DMS114 treated with DMSO at 0.1 percent for 48 hours (cell line): ENCODE data around the gene KLC1.
A peak's percentile ranks its signal among the peaks of the same experiment; 100 is the strongest.
"Not testable (repeated sequence)": the region's sequence is repeated elsewhere in the genome, so short reads cannot be mapped to it uniquely, and the experiment has no call there.

Source experiments
- DNase-seq: peaks from one replicate; lab custom pipeline; 2025; ENCODE audit not compliant: unreplicated experiment; lab: John Stamatoyannopoulos, UW

KLC1 gene

DNA sequence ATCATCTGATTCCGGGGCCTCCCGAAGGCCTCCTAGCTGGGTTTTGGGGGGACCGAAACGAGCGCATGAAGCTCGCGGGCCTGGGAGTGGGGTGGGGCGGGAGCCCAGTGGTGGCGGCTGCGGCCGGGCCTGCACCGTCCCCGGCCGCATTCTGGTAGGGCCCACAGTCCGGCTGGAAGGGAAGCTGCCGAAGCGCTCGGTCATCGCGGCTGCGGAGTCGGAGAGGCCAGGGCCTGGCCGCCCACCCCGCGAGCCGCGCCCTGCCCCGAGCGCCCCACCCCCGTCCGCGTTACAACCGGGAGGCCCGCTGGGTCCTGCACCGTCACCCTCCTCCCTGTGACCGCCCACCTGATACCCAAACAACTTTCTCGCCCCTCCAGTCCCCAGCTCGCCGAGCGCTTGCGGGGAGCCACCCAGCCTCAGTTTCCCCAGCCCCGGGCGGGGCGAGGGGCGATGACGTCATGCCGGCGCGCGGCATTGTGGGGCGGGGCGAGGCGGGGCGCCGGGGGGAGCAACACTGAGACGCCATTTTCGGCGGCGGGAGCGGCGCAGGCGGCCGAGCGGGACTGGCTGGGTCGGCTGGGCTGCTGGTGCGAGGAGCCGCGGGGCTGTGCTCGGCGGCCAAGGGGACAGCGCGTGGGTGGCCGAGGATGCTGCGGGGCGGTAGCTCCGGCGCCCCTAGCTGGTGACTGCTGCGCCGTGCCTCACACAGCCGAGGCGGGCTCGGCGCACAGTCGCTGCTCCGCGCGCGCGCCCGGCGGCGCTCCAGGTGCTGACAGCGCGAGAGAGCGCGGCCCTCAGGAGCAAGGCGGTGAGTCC is at the start of gene KLC1:
Gene KLC1 (plus strand): TSS at position 528 of the 819 bp plus-strand sequence. CDS start 25,354 bp downstream, outside the sequence.
- peak; percentile 31 for DNase-seq

DNA sequence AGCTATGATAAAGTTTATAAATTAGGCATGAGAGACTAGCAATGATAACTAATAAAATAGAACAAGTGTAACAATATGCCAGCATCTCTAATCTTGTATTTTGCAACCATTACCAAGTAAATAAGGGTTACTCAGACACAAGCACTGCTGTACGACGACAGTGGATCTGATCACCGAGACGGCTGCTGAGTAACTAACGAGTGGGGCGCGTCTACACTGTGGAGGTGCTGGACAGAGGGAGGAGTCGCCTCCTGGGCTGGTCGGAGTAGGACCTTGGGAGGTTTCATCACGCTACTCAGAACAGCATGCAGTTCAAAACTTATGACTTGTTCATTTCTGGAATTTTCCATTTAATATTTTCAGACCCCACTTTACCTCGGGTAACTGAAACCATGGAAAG is 47.8 kb upstream of the KLC1 start:
- no peak for DNase-seq

DNA sequence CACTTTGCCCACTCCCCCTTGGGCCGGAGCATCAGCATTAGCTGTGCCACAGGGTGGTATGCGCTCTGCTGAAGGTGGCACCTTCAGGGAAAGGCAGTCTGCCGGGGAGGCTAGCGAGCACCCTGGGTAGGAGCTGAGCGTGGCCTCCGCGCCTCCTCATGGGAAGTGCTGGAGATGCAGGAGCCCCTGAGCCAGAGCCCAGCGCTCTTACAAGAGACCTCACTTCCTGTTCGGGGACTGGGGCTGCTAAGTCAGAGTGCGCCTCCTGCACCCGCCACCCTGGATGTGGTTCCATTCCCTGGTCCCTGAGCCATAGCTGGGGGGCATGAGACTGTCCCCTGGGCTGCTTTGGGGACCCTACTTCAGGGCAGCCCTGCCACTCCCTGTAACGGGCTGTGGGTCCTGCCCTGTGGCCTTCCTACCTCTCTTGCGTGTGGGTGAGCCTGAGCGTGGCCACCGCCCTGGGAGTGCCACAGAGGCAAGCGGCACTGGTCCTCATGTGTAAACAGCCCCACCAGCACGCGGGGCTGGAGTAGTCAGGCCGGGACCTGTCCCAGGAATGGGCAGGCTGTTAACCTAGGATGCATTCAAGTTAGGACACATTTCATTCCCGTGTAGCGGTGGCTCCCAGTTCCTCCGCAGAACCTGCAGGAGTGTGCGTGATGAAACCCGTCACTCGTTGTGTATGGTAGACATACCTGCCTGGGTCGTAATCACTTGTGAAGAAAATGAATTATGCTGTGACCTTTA is 46.9 kb upstream of the KLC1 start:
- no peak for DNase-seq

DNA sequence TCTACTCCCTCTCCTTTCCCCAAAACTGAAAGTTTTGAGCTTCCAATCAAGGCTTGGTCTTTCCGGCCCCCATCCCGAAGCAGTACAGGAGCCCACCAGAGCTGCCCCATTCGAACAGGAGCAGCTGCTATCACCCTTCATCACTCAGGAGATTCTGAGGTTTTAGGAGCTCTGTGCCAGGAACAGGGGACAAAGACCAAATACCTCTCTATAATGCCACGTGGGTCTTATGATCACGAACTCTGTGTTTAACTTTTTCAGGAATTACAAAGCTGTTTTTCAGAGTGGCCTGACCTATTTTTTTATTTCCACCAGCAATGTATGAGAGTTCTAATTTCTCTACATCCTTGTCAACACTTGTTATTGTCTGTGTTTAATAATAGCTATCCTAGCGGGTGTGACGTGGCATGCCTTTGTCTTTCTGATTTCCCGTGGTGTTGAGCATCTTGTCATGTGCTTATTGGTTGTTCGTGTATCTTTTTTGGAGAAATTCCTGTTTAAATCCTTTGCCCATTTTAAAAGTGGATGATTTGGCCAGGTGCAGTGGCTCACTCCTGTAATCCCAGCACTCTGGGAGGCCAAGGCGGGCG is 44.6 kb upstream of the KLC1 start:
- DNase-seq: no peak

DNA sequence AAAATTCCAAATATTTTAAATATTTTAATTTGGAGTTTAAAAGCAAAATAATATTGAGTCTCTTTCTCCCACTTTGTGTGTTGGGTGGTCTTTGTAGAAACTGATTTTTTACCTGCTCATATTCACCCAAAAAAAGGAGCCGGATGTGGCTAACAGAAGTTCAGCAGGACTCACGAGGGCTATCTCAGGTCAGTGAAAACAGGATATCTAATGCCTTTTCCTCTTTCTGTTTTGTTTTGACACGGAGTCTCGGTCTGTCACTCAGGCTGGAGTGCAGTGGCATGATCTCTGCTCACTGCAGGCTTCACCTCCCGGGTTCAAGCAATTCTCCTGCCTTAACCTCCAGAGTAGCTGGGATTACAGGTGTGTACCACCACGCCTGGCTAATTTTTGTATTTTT is 35.4 kb upstream of the KLC1 start:
- DNase-seq: no peak

DNA sequence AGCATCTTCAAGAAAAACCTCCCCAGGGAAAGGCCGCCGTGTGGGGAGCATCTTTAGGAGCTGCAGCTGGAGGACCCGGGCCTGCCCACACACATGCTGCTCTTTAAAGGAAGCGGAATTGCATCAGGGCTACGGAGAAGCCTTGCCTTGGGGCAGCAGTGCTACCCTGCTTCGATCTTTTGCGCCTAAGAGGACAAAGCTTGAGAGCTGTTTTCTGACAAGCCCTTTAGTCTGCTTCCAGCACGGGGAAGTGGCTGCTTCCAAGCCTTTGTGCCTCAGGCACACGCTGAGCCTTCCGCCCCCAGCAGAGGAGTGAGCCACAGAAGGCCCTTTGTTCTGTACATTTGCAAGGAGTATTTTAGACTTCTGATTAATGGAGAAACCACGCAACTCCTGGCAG is 34.7 kb upstream of the KLC1 start:
- DNase-seq: no peak

DNA sequence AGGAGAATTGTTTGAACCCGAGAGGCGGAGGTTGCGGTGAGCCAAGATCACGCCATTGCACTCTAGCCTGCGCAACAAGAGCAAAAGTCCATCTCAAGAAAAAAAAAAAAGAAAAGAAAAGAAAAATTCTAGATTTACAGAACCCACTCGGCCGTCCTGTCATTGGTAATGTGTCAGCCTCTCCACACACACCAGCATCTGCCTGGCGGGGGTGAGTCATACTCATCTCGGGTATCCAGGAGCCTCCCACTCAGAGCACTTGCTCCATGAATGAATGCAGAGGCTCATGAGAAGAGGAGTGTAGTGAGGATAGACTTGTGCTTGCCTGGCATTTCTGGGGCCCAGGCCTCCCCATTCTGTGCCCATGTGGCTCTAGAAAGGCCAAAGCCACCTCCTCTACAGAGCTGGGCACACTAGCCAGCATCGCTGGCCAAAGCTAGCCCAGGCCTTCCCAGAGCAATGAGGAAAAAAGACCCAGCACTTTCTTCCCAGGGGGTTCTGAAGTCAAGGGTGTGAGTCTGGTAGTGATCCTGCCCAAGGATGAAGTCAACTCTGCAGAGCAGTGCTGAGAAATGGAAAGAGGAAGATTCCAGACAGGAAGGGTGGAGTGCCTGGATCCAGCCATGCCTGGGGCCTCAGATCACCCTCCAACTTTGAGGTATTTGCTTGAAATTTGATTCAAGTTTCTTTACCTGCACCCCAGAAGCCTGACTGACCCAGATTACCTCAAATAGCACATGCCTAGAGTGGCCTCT is 31.2 kb upstream of the KLC1 start:
- DNase-seq: no peak

DNA sequence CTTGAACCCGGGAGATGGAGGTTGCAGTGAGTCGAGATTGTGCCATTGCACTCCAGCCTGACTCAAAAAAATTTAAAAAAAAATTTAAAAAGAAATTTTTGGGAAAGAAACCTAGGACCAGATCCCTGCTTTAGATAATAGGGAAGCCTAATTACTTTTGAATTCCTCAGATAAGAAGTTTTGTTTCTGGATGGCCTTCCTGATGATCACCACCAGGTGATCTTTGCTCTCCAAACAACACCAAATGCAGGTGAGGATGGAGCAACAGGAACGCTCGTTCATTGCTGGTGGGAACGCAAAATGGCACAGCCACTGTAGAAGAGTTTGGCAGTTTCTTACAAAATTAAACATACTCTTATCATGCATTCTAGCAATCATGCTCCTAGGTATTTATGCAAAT is 28.5 kb upstream of the KLC1 start:
- no peak for DNase-seq

DNA sequence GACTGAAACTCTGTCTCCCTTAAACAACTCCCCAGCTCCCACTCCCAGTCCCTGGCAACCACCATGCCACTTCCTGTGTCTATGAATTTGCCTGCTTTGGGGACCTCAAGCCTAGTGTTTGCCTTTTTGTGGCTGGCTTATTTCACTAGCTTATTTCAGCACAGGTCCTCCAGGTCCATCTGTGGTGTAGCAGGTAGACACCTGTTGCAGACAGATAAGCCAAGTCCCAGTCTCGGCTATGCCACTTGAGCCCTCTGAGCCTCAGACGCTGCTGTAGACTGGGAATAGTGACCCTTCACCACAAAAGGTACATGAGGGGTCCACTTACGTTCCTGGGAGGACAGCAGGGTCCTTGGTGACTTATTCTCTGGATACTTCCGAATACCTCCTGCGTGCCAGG is 24.4 kb upstream of the KLC1 start:
- DNase-seq: no peak

DNA sequence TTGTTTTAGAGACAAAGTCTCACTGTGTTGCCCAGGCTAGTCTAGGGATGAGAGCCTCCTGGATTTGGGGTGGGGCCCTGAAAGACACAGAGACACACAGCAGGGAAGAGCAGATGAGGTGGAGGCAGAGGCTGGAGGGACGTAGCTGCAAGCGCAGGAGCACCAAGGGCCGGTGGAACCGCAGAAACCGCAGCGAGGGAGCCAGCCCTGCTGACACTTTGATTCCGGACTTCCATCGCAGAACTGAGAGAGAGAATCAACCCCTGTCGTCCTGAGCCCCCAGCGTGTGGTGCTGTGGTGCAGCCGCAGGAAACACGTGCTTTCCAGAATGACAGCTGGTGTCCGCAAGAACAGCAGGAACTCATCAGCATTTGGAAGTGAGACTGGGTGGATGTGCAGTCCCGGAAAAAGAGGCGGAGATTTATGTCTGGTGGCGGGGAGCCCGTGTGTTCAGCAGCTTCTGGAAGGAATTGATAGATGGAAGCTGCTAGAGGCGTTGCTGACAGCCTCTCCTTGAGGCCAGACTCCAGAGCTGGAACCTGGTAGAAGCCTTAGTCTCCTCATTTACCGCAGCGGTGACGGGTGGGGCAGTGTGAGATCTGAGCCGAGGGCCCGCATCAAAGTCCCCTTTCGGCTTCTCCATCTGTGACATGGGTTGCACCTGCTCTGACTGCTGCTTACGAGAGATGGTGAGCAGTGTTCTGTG is 21.9 kb upstream of the KLC1 start:
- DNase-seq: no peak

DNA sequence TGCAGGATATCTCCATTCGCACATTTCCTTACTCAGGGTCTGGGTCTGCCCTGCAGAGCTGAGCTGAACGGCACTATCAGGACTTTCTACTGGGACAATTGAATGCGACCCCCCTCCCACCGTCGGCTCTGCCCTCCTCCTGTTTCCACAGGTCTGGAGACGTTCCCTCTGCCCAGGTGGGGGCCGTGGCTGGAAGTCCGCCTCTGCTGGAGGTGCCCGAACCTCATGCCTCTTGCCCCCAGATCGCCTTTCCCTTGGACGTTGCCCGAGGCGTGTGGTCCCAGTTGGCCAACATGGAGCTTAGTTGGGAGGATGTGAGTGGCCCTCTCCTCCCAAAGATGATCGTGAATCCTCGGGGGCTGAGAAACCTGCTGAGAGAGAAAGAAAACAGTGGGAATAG is 21.2 kb upstream of the KLC1 start:
- no peak for DNase-seq

DNA sequence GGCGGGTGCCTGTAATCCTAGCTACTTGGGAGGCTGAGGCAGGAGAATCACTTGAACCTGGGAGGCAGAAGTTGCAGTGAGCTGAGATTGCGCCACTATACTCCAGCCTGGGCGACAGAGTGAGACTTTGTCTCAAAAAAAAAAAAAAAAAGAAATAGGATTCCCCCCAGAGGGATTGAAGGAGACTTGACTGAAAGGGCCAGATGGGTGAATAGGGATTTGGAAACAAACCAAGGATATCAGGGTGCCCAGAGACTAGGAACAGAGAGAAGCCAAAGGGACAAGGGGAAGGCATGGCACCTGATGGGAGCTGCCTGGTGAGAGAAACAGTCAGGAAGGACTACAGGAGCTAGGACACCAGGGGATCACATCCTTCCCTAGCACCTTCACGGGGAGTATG is 19.9 kb upstream of the KLC1 start:
- not testable (repeated sequence) for DNase-seq

DNA sequence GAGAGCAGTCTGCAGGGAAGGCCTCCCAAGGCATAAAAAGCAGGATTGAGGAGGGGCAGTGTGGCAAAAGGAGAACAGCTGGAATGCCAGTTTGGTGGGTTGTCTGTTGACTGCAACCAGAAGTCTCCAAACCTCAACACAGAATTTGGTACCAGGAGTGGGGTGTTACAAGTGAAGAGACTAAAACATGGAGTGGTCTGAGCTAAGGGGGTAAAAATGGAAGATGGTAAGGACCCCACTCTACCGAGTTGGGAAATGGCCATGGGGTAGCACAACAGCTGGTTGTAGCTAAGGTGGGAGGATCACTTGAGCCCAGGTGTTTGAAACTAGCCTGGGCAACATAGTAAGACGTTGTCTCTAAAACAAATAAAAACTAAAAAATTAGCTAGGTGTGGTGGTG is 17.8 kb upstream of the KLC1 start:
- DNase-seq: no peak

DNA sequence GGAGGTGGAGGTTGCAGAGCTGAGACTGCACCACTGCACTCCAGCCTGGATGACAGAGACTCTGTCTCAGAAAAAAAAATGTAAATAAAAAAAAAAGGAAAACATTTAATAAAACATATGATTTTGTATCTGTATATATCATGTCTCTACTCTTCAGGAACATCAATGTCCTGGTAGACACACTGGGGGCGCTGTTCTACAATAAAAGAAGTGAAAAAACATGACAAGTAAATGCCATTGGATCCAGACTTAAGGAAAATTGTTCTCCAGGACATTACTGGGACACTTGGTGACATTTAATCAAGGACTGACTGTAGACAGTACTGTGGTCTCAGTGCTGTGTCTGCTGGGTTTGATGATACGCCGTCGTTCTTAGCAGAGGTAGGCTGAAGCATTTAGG is 15.5 kb upstream of the KLC1 start:
- DNase-seq: no peak

DNA sequence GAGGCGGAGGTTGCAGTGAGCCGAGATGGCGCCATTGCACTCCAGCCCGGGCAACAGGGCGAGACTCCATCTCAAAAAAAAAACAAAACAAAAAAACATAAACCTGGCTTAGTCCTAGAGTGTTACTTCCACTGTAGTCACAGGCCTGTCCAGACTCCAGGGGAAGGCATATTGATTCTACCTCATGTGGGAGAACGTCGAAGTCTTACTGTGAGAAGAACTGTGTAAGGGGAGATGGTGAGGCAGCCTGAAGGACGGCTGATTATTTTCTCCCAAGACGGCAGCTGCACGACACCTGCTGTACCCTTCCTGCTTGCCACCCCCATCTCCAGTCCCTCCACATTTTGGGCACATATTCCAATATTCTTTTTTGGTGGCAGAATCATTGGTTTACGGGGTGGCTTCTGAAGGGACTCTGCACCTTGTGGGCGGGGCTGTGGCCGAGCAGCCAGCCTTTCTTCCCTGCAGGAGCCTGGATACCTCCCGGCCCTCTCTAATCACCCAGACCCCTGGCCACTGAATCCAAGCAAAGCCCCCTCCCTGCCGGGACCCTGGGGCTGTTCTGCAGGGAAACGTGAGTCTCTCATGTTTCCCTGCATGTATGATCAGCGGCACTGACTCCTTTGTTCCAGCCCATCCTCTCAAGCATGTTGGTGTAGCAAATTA is 12.2 kb upstream of the KLC1 start:
- no peak for DNase-seq

DNA sequence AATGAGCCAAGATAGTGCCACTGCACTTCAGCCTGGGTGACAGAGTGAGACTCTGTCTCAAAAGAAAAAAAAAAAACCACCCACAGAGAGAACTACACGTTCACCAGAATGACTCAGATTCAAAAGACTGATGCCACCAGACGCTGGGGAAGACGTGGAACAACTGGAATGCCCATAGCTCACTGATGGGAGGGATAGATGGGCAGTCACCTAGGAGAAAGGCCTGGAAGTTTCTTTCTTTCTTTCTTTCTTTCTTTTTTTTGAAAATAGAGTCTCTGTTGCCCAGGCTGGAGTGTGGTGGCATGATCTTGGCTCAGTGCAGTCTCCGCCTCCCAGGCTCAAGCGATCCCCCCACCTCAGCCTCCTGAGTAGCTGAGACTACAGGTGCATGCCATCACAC is 10.0 kb upstream of the KLC1 start:
- DNase-seq: no peak

DNA sequence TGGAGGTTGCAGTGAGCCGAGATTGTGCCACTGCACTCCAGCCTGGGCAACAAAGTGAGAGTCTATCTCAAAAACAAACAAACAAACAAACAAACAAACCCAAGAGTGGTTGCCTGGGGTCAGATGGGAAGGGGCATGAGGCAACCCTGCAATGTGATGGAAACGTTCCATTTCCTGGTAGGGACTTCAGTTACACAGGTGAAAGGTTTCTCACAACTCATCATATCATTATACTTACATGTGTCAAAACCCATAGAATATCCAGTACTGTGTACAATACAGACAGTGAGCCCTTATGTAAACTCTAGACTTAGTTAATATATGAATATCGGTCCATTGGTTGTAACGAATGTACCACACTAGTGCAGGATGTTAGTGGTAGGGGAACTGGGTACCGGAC is 7.2 kb upstream of the KLC1 start:
- no peak for DNase-seq

DNA sequence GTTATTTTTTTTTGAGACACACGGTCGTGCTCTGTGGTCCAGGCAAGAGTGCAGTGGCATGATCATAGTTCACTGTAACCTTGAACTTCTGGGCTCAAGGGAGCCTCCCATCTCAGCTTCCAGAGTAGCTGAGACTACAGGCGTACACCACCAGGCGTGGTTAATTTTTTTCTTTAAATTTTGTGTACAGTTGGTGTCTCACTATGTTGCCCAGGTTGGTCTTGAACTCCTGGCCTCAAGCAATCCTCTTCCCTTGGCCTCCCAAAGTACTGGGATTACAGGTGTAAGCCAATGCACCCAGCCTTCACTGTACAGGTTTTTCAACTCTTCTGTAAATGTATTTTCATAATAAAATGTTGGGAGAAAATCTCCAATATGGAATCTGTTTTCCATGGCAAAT is 5.7 kb upstream of the KLC1 start:
- DNase-seq: no peak

DNA sequence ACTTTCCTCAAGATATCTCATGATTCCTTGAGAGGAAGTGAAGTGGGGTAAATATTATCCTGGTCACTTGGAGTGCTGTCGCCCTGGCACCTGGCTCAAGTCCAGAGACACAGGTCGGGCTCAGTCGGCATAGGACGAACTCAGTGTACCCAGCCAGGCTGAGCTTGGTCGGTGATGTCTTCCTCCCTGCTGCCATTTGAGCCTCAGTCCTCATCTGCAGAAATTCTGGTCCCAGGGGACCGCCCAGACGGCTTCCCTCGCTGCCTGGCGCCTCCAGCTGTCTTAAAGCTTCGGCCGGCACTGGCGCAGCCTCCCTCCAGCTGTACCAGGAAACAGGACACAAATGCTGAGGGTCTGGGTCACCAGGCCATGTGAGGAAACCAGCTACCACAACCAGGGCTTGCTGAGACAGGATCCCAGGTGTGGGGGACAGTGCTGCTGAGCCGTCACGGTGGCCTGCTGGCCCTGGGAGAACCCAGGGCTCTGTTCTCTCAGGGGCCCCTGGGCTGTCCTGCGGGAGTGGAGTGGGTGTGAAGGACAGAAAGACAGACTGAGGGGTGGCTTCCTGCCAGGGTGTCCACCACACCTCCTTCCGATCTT is 5.0 kb upstream of the KLC1 start:
- DNase-seq: no peak

DNA sequence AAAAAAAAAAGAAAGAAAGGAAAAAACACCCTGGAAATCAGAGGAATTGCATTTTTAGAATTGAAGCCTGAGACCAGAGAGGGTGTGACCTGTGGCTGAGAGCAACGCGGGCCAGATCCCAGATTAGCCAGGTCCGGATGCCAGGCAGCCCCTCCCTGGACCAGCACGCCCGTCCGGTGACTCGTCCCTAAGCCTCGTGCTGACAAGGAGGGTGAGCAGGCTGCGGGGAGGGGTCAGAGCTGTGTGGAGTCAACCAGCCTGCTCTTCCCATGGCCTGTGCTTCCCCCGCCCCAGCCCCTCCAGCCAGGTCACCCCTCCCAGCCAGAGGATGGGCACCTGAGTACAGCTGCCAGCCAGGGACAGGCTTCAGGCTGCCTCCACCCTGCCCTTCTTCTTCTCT is 4.2 kb upstream of the KLC1 start:
- no peak for DNase-seq
